Activated CD4-positive, alpha-beta T cell treated with anti-CD3 and anti-CD28 coated beads, Interleukin-2, Interleukin-4, amounts not matched to agents 100 ng/mL and 50 ng/mL, durations not matched to agents 16 hours and 8 hours (primary cell): Measurements from ENCODE around the gene CYP19A1.

Experiments used
- DNase-seq: peaks from one replicate; pipeline ENCODE4 v3.0.0-alpha.2; 2020; ENCODE audit warnings: low spot score

CYP19A1 gene

DNA sequence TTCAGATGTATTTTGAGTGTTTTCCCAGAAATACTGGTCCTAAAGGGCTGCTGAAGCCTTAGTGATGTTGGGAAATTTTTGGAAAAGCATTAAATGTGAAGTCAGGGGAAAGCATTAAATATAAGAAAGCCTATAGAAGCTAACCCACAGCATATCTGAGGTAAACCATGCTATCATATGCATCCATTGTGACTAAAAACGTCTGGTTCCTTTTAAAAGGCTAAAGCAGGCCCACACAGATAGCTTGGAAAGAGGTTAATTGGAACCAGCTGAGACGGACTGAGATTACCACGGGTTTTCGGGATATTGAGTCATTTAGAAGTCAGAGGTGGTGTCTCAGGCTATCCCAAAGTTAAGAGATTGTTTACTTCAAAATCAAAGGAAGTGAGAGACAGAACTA is 78.2 kb downstream of the CYP19A1 start:
- no peak for DNase-seq

GRCh38 chr15:51255533-51255932 is 82.9 kb downstream of the CYP19A1 start:
- DNase-seq: no peak

GRCh38 chr15:51253366-51253765 is 85.0 kb downstream of the CYP19A1 start:
- no peak for DNase-seq

GRCh38 chr15:51252671-51253070 is 85.7 kb downstream of the CYP19A1 start:
- no peak for DNase-seq

DNA sequence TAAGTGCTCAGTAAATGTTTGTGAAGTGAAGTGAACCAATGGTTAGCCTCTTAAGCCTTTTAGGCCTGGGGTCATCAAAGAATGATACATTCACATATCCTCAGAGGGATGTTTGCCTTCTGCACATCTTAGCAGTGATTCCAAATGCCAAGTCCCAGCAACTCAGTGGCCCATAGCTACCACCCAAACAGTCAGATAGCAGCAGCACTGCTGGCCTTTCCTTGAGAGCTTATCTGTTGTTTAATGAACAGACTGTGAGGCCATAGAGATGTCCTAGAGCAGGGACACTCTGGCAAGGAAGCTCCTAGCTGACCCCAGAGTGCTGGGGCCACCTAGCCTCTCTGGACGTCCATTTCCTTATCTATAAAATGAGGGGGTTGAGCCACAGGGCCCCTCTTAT is 86.8 kb downstream of the CYP19A1 start:
- no peak for DNase-seq

- DNase-seq: no peak
Observed at GRCh38 chr15:51250217-51251011, 88.0 kb downstream of the CYP19A1 start.

- no peak for DNase-seq
Observed at GRCh38 chr15:51245628-51246027, 92.8 kb downstream of the CYP19A1 start.

DNA sequence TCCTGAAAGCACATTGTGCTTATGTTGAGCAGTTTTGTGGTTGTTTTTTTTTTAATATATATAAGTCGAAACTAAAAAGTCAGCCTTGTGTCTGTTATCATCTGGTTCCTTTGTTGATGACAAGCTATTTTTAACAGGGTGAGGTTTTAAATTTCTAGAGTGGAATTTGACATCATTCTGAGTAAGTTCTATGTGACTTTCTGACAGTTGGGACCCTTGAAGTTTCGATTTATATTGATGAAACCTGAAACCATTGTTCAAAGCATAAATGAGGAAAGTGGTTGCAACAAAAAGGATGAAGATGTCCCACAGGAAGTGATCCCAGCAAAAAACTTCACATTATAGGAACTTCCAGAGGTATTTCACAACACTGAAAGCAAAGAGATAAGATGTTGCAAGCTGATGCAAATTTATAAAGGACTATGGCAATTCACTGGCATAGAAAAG is 94.0 kb downstream of the CYP19A1 start:
- peak; percentile 30 for DNase-seq

GRCh38 chr15:51243774-51244173 is 94.6 kb downstream of the CYP19A1 start:
- DNase-seq: peak; percentile 40

GRCh38 chr15:51240066-51240465 is 98.3 kb downstream of the CYP19A1 start:
- DNase-seq: peak; percentile 33

DNA sequence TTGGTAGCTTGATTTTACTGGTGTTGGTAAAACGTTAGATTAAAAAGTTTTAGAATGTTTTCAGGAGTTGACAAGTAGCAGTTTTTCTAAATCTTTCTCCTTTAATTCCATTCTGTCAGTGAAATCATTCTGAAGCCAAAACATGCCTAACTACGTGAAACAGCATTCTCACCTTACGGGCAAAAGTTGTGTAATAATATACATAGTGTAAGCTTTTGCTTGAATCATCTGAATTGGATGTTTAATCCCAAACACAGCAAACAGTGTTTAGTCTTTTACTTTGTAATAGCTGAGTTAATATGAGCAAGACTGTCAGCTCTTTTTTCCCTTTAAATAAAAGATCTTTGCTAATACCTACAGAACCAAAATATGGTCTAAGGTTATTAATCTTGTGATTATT is 100.6 kb downstream of the CYP19A1 start:
- DNase-seq: no peak

GRCh38 chr15:51234176-51234927 is 104.0 kb downstream of the CYP19A1 start:
- no peak for DNase-seq

GRCh38 chr15:51232581-51232980 is 105.8 kb downstream of the CYP19A1 start:
- DNase-seq: no peak

DNA sequence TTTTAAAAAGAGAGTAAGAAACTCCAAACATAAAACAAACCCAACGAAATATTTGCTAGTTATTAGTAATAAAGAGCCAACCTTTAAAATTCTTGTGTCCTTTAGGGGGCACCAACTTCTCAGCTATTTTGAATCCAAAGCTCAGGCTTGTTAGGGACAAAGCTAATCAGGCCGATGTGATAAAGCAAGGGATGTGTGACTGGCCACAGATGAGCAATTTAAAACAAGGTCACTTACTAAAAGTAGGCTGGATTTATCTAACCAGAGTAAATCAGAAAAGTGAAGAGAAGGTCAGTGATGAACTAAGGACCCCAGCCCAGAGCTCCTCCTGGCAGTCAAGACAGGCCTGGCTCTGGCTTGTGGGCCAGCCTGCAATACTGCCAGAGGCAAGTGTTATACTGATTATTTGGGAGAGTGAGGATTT is 108.5 kb downstream of the CYP19A1 start:
- no peak for DNase-seq

DNA sequence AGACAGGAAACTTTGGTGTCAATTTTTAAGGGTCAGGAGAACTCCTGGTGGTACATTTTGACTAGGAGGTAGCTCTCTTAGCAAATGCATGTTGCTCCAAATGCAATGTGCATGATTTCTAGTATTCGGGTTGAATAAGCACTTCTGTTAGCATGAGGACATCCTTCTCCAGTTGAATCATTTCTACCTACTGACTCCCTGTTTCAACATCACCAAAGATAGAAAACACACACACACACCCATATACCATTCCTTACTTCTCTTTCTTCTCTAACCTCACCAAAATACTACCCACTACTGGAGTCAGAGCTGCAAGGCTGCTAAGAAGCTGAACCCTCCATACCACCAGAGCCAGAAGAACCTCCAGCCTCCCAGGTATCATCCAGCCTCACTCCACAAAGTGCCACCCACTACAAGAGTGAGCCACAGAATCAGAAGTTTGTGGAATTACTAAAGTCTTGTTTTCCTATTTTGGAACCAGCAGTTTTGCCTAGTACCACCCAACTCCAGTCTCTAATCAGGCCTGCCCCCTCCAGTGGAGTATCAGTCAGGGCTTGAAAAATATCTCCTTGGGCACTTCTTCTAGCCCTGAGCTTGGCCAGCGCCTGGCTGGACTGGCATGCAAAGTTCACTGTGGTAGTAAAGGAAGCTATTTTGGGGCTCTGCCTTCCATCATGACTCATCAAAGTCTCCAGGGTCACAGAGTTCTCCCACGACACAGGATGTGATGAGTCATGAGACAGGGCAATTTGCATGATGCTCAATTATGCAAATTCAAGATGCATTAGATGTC is 110.3 kb downstream of the CYP19A1 start:
- DNase-seq: peak; percentile 73

- DNase-seq: no peak
Observed at GRCh38 chr15:51226576-51227210, 111.7 kb downstream of the CYP19A1 start.

DNA sequence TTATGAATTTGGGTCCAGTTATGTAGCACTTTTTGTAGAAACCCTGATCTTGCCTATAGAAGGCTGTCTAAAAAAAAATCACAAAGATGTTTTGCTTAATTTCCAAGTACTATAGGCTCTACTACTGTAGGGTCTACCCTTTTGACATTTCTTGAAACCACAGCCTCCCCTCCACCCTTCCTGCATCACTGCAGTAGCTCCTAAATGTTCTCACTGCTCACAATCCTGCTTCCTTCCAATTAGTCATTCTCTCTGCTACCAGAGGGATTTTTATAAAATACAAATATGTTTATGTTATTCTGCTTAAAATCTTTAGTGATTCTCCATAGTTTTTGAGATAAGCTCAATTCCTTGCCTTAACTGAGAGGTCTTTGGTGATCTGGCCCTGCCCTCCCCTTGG is 114.0 kb downstream of the CYP19A1 start:
- DNase-seq: no peak

GRCh38 chr15:51223771-51224229 is 114.6 kb downstream of the CYP19A1 start:
- no peak for DNase-seq

DNA sequence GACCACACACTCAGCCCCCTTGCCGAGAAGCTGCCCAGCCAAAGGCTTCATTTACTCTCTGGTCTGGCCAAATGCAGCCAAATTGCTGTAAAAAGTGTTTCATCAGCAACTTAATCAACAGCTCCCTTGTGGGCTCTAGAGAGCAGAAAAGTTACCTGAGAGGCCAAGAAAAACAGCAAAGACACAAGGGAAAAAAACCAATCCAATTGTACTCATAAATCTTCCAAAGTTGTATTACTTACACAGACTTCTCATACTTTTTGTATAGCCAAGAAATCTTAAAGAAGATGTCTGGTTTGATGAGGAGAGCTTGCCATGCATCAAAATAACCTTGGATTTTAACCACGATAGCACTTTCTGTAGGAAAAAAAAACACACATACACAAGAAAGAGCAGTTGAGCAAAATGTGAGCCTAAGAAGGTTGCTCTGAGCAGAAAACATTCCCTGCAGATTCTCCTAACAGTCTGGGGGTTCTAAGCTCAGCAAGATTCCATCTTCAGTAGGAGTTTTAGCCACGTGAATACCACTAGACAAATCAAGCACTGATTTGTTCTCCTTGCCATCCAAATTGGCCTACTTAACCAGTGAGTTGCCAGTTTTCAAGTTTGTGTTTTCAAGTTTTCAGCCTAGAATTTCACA is 120.0 kb downstream of the CYP19A1 start:
- no peak for DNase-seq

- no peak for DNase-seq
Observed at GRCh38 chr15:51212909-51213308, 125.5 kb downstream of the CYP19A1 start.

GRCh38 chr15:51212239-51212638 is 126.2 kb downstream of the CYP19A1 start:
- DNase-seq: no peak
